A673 (cell line): ENCODE data around the gene MACROD1. TPM values are rescaled to one million over a fixed set of nuclear protein-coding genes. Genes with fewer than 3 reads are reported as not detected.

ENCODE experiments used
- BruUV-seq: library from RNA; stranded (reverse); fragments of 400-500 nt; replicated peaks from 2 replicates; lab custom pipeline; 2021; lab: Mats Ljungman, UMichigan
- CTCF ChIA-PET: fragments of 300-600 bp; sonication (Branson Sonifier 250); formaldehyde crosslinking; loops from one replicate; lab custom pipeline; 2022; ENCODE audit warnings: antibody characterized with exemption; lab: Charles Lee
- POLR2A ChIA-PET: fragments of 300-600 bp; sonication (Branson Sonifier 250); formaldehyde crosslinking; loops from one replicate; lab custom pipeline; 2022; ENCODE audit warnings: antibody characterized with exemption; ENCODE audit not compliant: low non-redundant PET; lab: Charles Lee
- DNase-seq: peaks from one replicate; pipeline ENCODE4 v3.0.0-alpha.2; 2015; ENCODE audit warnings: low spot score
- H3K27ac ChIP-seq: fragments of 200-600 bp; sonication (generic); 2 replicates; pipeline ENCODE4 v1.5.1; 2016; ENCODE audit warnings: mixed run types, low read depth, mild to moderate bottlenecking, mixed read lengths, antibody characterized with exemption, low read length; ENCODE audit not compliant: poor library complexity, severe bottlenecking
- H3K27me3 ChIP-seq: fragments of 200-600 bp; sonication (generic); replicated peaks from 2 replicates; pipeline ENCODE4 v1.6.1; 2017; ENCODE audit warnings: mixed run types, low read depth, mild to moderate bottlenecking, mixed read lengths, antibody characterized with exemption, low read length; ENCODE audit not compliant: insufficient read depth, poor library complexity
- H3K36me3 ChIP-seq: fragments of 200-600 bp; sonication (generic); 2 replicates; pipeline ENCODE4 v1.6.1; 2016; ENCODE audit warnings: mixed run types, mild to moderate bottlenecking, mixed read lengths, antibody characterized with exemption, low read length; ENCODE audit not compliant: insufficient read depth, poor library complexity, severe bottlenecking
- H3K4me1 ChIP-seq: fragments of 200-600 bp; sonication (generic); 2 replicates; pipeline ENCODE4 v1.6.1; 2017; ENCODE audit warnings: mixed run types, mild to moderate bottlenecking, mixed read lengths, antibody characterized with exemption, low read length; ENCODE audit not compliant: insufficient read depth, poor library complexity, severe bottlenecking
- H3K4me3 ChIP-seq: fragments of 200-600 bp; sonication (generic); 2 replicates; pipeline ENCODE4 v1.5.1; 2016; ENCODE audit warnings: low read depth, mixed run types, mild to moderate bottlenecking, mixed read lengths, low read length; ENCODE audit not compliant: poor library complexity, severe bottlenecking
- H3K9me3 ChIP-seq: fragments of 200-600 bp; sonication (generic); 2 replicates; pipeline ENCODE4 v1.6.1; 2016; ENCODE audit warnings: mixed run types, low read depth, mild to moderate bottlenecking, mixed read lengths, antibody characterized with exemption, low read length; ENCODE audit not compliant: poor library complexity, severe bottlenecking
- EZH2 ChIP-seq: fragments of 200-600 bp; sonication (generic); IDR thresholded peaks from 2 replicates; pipeline ENCODE4 v1.6.1; 2017; ENCODE audit warnings: borderline replicate concordance, low read depth, mild to moderate bottlenecking, mixed read lengths, antibody characterized with exemption, low read length; ENCODE audit not compliant: poor library complexity, severe bottlenecking
- intact Hi-C: fragments of 100-400 bp; cut with micrococcal nuclease; formaldehyde crosslinking; loops from one replicate; pipeline ENCODE4 v1.10.0; 2022; ENCODE audit not compliant: unreplicated experiment
- total RNA-seq: library from RNA; stranded (reverse); gene quantifications from 2 replicates; pipeline ENCODE4 v1.2.3, GENCODE V29; 2021
- TF ChIP-seq, protein P1 (sequence below): fragments of 300-800, 200-600 bp; sonication (generic); conservative IDR thresholded peaks from 2 replicates; pipeline ENCODE4 v1.5.1; 2017; ENCODE audit warnings: low read depth, mild to moderate bottlenecking, antibody characterized with exemption, low read length, moderate library complexity, mixed read lengths

MACROD1 gene
- total RNA-seq, 1 experiment from 2014 or later = 28.7 TPM

DNA sequence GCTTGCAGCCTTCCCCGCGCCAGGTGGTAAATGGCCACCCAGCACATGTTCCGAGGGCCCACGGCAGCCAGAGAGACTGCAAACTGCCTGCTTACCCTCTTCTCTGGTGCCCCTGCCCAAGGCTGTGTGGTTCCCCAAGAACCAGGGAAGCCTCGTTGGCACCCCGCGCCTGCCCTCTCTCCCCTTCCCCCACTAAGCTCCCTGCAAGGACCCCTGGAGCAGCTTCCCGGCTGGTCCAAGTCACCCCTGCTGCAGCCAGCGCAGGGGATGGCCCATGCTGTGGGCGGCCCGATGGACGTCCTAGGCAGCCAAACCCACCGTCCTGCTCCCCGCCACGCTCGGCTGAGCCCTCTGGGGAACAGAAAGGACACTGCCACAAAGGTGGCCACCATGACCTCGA lies 30.2 kb downstream of the MACROD1 start:
- DNase-seq = no peak
- Histone ChIP-seq H3K4me1 (peaks cover 22% of the 10 kb centered on the region), H3K9me3 (no peaks in the 10 kb centered on the region), H3K27me3 (no peaks in the 10 kb centered on the region), H3K4me3 (no peak overlapping the region), H3K27ac (no peak overlapping the region), H3K36me3 (no peaks in the 10 kb centered on the region)
- ChIA-PET POLR2A (interaction anchor here (0.6 kb wide), 1 partner anchor 155 kb away, joined by 8 read pairs; no protein-coding TSS in a partner anchor), CTCF (no interaction called here)
- intact Hi-C loops = no loop called here
- no TSS peak for BruUV-seq
- TF ChIP-seq EZH2 = no peak
- TF ChIP-seq, protein P1, sequence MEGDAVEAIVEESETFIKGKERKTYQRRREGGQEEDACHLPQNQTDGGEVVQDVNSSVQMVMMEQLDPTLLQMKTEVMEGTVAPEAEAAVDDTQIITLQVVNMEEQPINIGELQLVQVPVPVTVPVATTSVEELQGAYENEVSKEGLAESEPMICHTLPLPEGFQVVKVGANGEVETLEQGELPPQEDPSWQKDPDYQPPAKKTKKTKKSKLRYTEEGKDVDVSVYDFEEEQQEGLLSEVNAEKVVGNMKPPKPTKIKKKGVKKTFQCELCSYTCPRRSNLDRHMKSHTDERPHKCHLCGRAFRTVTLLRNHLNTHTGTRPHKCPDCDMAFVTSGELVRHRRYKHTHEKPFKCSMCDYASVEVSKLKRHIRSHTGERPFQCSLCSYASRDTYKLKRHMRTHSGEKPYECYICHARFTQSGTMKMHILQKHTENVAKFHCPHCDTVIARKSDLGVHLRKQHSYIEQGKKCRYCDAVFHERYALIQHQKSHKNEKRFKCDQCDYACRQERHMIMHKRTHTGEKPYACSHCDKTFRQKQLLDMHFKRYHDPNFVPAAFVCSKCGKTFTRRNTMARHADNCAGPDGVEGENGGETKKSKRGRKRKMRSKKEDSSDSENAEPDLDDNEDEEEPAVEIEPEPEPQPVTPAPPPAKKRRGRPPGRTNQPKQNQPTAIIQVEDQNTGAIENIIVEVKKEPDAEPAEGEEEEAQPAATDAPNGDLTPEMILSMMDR = no peak

DNA sequence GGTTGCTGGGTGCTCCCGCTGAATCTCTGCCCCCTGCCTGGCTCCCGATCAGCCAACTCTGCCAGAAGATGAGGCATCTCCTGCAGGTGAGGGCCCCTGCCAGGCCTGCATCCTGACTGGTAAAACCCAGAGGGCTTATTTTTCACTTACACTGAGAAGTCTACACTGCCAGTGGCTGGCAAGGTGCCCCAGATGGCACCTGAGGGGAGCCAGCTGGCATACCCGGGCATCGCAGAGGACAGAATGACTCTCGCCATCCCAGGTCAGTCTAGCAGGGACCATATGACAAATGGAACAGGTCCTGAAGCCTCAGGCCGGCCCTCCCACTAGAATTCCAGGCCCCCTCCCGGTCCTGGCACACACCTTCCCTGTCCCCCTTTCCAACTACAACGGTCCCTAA lies 30.9 kb downstream of the MACROD1 start:
- Histone ChIP-seq H3K36me3 (no peaks in the 10 kb centered on the region), H3K4me1 (peaks cover 22% of the 10 kb centered on the region), H3K27ac (no peak overlapping the region), H3K9me3 (no peaks in the 10 kb centered on the region), H3K27me3 (no peaks in the 10 kb centered on the region), H3K4me3 (no peak overlapping the region)
- no peak for TF ChIP-seq EZH2
- TF ChIP-seq, protein P1 = no peak
- intact Hi-C loops = no loop called here
- DNase-seq = no peak
- POLR2A ChIA-PET = no interaction called here
- CTCF ChIA-PET = no interaction called here
- BruUV-seq = no TSS peak

GRCh38 chr11:64132982-64133705 lies 32.8 kb downstream of the MACROD1 start:
- Histone ChIP-seq H3K4me3 (no peak overlapping the region), H3K27ac (no peak overlapping the region), H3K4me1 (peaks cover 23% of the 10 kb centered on the region), H3K27me3 (no peaks in the 10 kb centered on the region), H3K9me3 (no peaks in the 10 kb centered on the region), H3K36me3 (no peaks in the 10 kb centered on the region)
- BruUV-seq = no TSS peak
- DNase-seq = no peak
- intact Hi-C loops = no loop called here
- ChIA-PET POLR2A (interaction anchor here (0.6 kb wide), 1 partner anchor 198 kb away, joined by 3 read pairs; no protein-coding TSS in a partner anchor), CTCF (interaction anchor here (0.6 kb wide), 1 partner anchor 391 kb away, joined by 8 read pairs; no protein-coding TSS in a partner anchor)
- TF ChIP-seq, protein P1 = no peak
- no peak for TF ChIP-seq EZH2
